DND-41 (cell line): ENCODE measurements around the gene SIGMAR1.

Source experiments
- ATAC-seq: fragments of 200-7000 bp; cut with Tn5 transposase; 3 replicates; pipeline ENCODE4 v1.9.1; 2021; ENCODE audit warnings: low read depth; ENCODE audit not compliant: insufficient read depth
- DNase-seq: peaks from one replicate; pipeline ENCODE4 v3.0.0-alpha.2; 2020
- H2AFZ ChIP-seq: 2 replicates; pipeline ENCODE4 v1.6.0; 2012; ENCODE audit warnings: low read depth, low read length
- H3K27ac ChIP-seq: 2 replicates; pipeline ENCODE4 v1.5.1; 2012; ENCODE audit warnings: low read length, inconsistent platforms
- H3K27me3 ChIP-seq: fragments of 200-600 bp; sonication (generic); 2 replicates; pipeline ENCODE4 v1.6.0; 2012; ENCODE audit warnings: low read length, mild to moderate bottlenecking, inconsistent platforms; ENCODE audit not compliant: insufficient read depth, poor library complexity
- H3K36me3 ChIP-seq: 2 replicates; pipeline ENCODE4 v1.5.1; 2012; ENCODE audit warnings: low read length, inconsistent platforms; ENCODE audit not compliant: insufficient read depth
- H3K4me1 ChIP-seq: 2 replicates; pipeline ENCODE4 v1.5.1; 2012; ENCODE audit warnings: mild to moderate bottlenecking, low read length; ENCODE audit not compliant: insufficient read depth
- H3K4me2 ChIP-seq: 2 replicates; pipeline ENCODE4 v1.6.0; 2012; ENCODE audit warnings: mild to moderate bottlenecking, moderate library complexity, low read length, inconsistent platforms; ENCODE audit not compliant: insufficient read depth
- H3K4me3 ChIP-seq, 2 experiments: fragments of 200-600 bp in 1 of 2; shearing (Covaris generic) in 1 of 2; 2 replicates each; pipeline ENCODE4 v1.5.1; 2012 to 2016; ENCODE audit warnings: inconsistent platforms in 2 of 2, low read length in 2 of 2, mild to moderate bottlenecking in 2 of 2, low read depth in 1 of 2, moderate library complexity in 1 of 2
- H3K79me2 ChIP-seq: 2 replicates; pipeline ENCODE4 v1.6.0; 2012; ENCODE audit warnings: low read length, inconsistent platforms; ENCODE audit not compliant: insufficient read depth
- H3K9ac ChIP-seq: 2 replicates; pipeline ENCODE4 v1.6.0; 2012; ENCODE audit warnings: low read depth, mild to moderate bottlenecking, inconsistent platforms, low read length, moderate library complexity
- H3K9me3 ChIP-seq: 2 replicates; pipeline ENCODE4 v1.5.1; 2012; ENCODE audit warnings: low read length, moderate library complexity, mild to moderate bottlenecking, inconsistent platforms; ENCODE audit not compliant: insufficient read depth, severe bottlenecking
- H4K20me1 ChIP-seq: 2 replicates; pipeline ENCODE4 v1.6.0; 2012; ENCODE audit warnings: low read length; ENCODE audit not compliant: insufficient read depth
- EZH2 ChIP-seq: IDR thresholded peaks from 3 replicates; pipeline ENCODE4 v1.6.1; 2012; ENCODE audit warnings: borderline replicate concordance, low read depth, mild to moderate bottlenecking, moderate library complexity, low read length, inconsistent platforms; ENCODE audit not compliant: severe bottlenecking
- TF ChIP-seq, protein P1 (sequence below): IDR thresholded peaks from 2 replicates; pipeline ENCODE4 v1.5.1; 2012; ENCODE audit warnings: borderline replicate concordance, low read length, moderate library complexity, mild to moderate bottlenecking; ENCODE audit not compliant: poor library complexity, severe bottlenecking; ENCODE audit errors: extremely low read depth

Gene SIGMAR1

DNA sequence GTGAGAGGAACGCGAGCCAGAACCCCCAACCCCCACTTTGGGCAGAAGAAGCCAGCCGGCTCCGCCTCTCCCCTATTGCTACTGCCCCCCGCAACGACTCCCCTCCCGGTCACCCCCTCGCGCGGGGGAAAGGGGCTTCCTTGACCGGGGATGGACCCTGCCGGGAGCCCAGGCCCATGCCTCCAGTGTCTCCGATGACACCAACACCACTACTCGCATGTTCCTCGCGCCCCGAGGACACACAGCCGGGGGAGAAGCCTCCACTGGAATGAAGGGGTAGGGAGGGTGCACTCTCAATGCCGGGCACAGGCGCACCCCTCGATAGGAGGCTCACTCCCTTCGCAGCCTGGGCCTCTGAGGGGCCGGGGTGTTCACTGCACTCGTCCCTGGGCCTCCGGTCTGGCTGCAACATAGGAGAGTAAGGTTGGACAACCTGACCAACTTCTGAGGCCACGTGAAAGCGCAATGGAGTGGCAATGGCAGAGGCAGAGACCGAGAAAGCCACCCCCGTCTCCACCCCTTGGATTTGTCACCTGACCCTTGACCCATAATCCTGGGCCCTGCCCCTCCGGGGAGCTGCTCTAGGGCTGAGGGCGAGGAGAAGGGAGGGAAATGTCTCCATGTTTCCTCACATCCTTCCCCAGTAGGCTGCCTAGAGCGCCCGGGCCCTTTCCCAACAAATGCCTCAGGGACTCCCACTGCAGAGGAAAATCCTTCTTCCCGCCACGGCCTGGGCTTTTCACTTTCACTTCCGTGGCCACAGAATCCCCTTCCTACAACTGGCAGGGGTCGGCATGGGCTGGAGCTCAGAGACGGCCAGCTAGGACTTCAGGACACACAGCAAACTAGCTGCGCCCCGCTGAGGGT, 47.0 kb downstream of the SIGMAR1 start:
- Histone ChIP-seq H3K4me3 (no peak overlapping the region), H3K27ac (no peak overlapping the region), H4K20me1 (no peaks in the 10 kb centered on the region), H3K9me3 (no peaks in the 10 kb centered on the region), H3K27me3 (peaks cover 33% of the 10 kb centered on the region), H3K9ac (no peak overlapping the region), H3K79me2 (no peaks in the 10 kb centered on the region), H3K36me3 (no peaks in the 10 kb centered on the region), H3K4me1 (no peaks in the 10 kb centered on the region), H3K4me2 (no peak overlapping the region), H2AFZ (no peak overlapping the region)
- no peak for DNase-seq
- TF ChIP-seq EZH2, result no peak
- TF ChIP-seq, protein P1, sequence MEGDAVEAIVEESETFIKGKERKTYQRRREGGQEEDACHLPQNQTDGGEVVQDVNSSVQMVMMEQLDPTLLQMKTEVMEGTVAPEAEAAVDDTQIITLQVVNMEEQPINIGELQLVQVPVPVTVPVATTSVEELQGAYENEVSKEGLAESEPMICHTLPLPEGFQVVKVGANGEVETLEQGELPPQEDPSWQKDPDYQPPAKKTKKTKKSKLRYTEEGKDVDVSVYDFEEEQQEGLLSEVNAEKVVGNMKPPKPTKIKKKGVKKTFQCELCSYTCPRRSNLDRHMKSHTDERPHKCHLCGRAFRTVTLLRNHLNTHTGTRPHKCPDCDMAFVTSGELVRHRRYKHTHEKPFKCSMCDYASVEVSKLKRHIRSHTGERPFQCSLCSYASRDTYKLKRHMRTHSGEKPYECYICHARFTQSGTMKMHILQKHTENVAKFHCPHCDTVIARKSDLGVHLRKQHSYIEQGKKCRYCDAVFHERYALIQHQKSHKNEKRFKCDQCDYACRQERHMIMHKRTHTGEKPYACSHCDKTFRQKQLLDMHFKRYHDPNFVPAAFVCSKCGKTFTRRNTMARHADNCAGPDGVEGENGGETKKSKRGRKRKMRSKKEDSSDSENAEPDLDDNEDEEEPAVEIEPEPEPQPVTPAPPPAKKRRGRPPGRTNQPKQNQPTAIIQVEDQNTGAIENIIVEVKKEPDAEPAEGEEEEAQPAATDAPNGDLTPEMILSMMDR, result no peak
- ATAC-seq, result no peak

DNA sequence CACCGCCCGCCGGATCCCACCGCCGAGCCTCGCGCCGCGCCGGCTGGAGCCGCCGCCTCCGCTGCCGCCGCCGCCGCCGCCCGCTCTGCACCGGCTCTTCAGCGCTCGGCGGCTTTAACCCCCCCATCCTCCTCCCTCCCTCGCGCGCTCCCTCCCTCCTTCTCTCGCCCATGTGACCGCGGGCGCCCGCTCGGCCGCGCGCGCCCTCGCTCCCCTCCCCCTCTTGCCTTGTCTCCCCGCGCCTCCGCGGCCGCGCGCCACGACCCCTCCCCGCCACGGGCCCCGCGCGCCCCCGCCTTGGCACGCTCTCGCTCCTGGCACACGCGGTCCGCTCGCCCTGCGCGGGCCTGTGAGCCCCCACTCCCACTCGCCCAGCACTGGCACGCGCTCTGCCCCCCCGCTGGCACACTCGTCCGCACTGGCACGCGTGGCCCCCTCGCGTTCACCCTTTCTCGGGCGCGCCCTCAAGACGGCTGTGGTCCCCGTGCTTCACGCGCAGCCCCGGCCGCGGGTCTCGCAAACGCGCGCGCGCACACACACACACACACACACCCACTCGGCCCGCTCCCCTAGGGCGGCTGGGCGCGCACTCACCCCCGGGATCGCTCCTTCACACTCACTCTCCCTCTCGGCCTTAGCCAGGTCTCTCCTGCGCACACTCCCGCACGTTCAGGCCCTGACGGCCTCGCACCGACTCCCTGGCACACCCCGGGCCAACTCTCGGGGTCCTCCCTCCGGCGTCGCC, 47.8 kb downstream of the SIGMAR1 start, which contains the start of gene CNTFR:
TSS of gene CNTFR (minus strand) at position 89 of the 745 bp plus-strand sequence. CDS start 20,743 bp downstream, outside the sequence.
- H3K36me3 ChIP-seq, result no peaks in the 10 kb centered on the region
- peaks cover 41% of the 10 kb centered on the region for H3K27me3 ChIP-seq
- no peak within 1 kb of the TSS for H3K4me3 ChIP-seq
- no peak for ATAC-seq
- H2AFZ ChIP-seq, result no peak within 1 kb of the TSS
- no peaks in the 10 kb centered on the region for H3K4me1 ChIP-seq
- no peak for DNase-seq
- no peak within 1 kb of the TSS for H3K4me2 ChIP-seq
- TF ChIP-seq, protein P1, result no peak
- TF ChIP-seq EZH2, result no peak
- no peaks in the 10 kb centered on the region for H3K9me3 ChIP-seq
- no peaks in the 10 kb centered on the region for H3K79me2 ChIP-seq
- no peaks in the 10 kb centered on the region for H4K20me1 ChIP-seq
- H3K9ac ChIP-seq, result no peak within 1 kb of the TSS
- no peak within 1 kb of the TSS for H3K27ac ChIP-seq

DNA sequence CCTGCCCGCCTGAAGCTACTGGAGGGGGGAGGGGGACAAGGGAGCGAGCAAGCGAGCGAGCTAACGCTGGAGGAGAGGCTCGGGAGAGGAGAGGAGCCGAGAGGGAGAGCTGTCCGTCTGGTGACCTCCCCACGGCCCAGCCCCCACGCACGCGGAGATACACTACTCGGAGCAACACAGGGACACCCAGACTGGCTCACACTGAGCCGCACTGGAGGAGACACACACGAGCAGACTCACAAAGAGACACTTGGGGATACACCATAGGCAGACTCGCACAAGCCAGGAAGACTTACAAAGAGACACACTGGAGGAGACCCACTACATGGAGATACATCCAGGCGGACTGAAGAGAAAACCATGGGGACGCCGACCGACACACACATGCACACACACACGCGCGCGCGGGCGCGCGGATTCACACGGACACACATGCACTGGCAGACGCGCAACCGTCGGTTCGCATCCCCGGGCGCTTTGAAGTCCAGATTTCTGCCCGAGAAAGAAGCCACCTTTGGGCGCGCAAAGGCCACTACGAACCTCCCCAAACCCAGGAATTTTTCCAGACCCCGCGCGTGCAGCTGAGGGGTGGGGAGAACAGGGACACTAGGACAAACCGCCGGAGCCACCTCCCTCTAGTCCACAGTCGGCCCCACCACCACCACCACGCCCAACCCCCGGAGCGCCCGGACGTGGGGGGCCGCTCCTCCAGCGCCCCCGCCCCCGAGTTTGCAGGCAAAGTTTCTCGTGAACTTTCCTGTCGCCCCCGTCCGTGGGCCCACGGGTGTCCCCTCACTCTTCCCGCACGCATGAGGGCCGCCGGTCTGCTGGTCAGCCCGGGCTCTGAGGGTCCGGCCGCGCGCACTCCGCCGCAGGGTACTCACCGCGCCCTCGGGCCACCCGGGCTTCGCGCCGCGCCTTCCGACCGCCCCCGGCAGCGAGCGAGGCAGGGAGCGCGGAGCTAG, 48.6 kb downstream of the SIGMAR1 start:
- Histone ChIP-seq H3K27ac (no peak overlapping the region), H3K9me3 (no peaks in the 10 kb centered on the region), H2AFZ (no peak overlapping the region), H3K4me3 (no peak overlapping the region), H3K9ac (no peak overlapping the region), H3K27me3 (peaks cover 41% of the 10 kb centered on the region), H4K20me1 (no peaks in the 10 kb centered on the region), H3K4me1 (no peaks in the 10 kb centered on the region), H3K79me2 (no peaks in the 10 kb centered on the region), H3K36me3 (no peaks in the 10 kb centered on the region), H3K4me2 (no peak overlapping the region)
- no peak for ATAC-seq
- DNase-seq, result no peak
- TF ChIP-seq, protein P1, result no peak
- no peak for TF ChIP-seq EZH2
